Measurements from ENCODE around the gene EXOC6. TPM values are rescaled to one million over a fixed set of nuclear protein-coding genes. Genes with fewer than 3 reads are reported as not detected.

The EXOC6 gene
- total RNA-seq, 1 donor from 2014 or later = 17.2 TPM

GRCh38 chr10:92961638-92962037, 113.3 kb downstream of the EXOC6 start:
- Histone ChIP-seq H3K27me3 (ENCODE audit: low read depth) (no peaks in the 10 kb centered on the region), H3K36me3 (no peaks in the 10 kb centered on the region), H3K4me3 (no peak overlapping the region), H3K27ac (replicated peaks) (no peak overlapping the region), H3K4me1 (peaks cover 4% of the 10 kb centered on the region), H3K9me3 (replicated peaks) (no peaks in the 10 kb centered on the region)
- no peak for DNase-seq
- intact Hi-C loops (cut with micrococcal nuclease) = no loop called here
- no peak for TF ChIP-seq CTCF (IDR thresholded peaks at IDR 0.05; ENCODE audit: borderline replicate concordance)

GRCh38 chr10:92965314-92965713, 117.0 kb downstream of the EXOC6 start:
- no peak for DNase-seq
- Histone ChIP-seq H3K27ac (replicated peaks) (no peak overlapping the region), H3K4me3 (no peak overlapping the region), H3K9me3 (replicated peaks) (no peaks in the 10 kb centered on the region), H3K4me1 (no peaks in the 10 kb centered on the region), H3K27me3 (ENCODE audit: low read depth) (no peaks in the 10 kb centered on the region), H3K36me3 (no peaks in the 10 kb centered on the region)
- intact Hi-C loops (cut with micrococcal nuclease) = no loop called here
- peak; percentile 73 for TF ChIP-seq CTCF (IDR thresholded peaks at IDR 0.05; ENCODE audit: borderline replicate concordance)

- H3K36me3 ChIP-seq = no peaks in the 10 kb centered on the region
- intact Hi-C loops (cut with micrococcal nuclease) = no loop called here
- H3K4me3 ChIP-seq = no peak overlapping the region
- no peak overlapping the region for H3K27ac ChIP-seq (replicated peaks)
- peaks cover 5% of the 10 kb centered on the region for H3K9me3 ChIP-seq (replicated peaks)
- H3K4me1 ChIP-seq = no peaks in the 10 kb centered on the region
- DNase-seq = no peak
- no peaks in the 10 kb centered on the region for H3K27me3 ChIP-seq (ENCODE audit: low read depth)
- TF ChIP-seq CTCF (IDR thresholded peaks at IDR 0.05; ENCODE audit: borderline replicate concordance) = no peak
These were observed 119.3 kb downstream of the EXOC6 start for GRCh38 chr10:92967641-92968040.

GRCh38 chr10:92969151-92969550, 120.8 kb downstream of the EXOC6 start:
- intact Hi-C loops (cut with micrococcal nuclease) = no loop called here
- Histone ChIP-seq H3K4me1 (no peaks in the 10 kb centered on the region), H3K4me3 (no peak overlapping the region), H3K27me3 (ENCODE audit: low read depth) (no peaks in the 10 kb centered on the region), H3K36me3 (peaks cover 4% of the 10 kb centered on the region), H3K27ac (replicated peaks) (no peak overlapping the region), H3K9me3 (replicated peaks) (peaks cover 9% of the 10 kb centered on the region)
- no peak for TF ChIP-seq CTCF (IDR thresholded peaks at IDR 0.05; ENCODE audit: borderline replicate concordance)
- DNase-seq = no peak

- Histone ChIP-seq H3K27ac (replicated peaks) (no peak overlapping the region), H3K9me3 (replicated peaks) (peaks cover 9% of the 10 kb centered on the region), H3K4me1 (no peaks in the 10 kb centered on the region), H3K36me3 (peaks cover 4% of the 10 kb centered on the region), H3K4me3 (no peak overlapping the region), H3K27me3 (ENCODE audit: low read depth) (no peaks in the 10 kb centered on the region)
- TF ChIP-seq CTCF (IDR thresholded peaks at IDR 0.05; ENCODE audit: borderline replicate concordance) = no peak
- DNase-seq = no peak
- intact Hi-C loops (cut with micrococcal nuclease) = no loop called here
These were observed 122.2 kb downstream of the EXOC6 start for GRCh38 chr10:92970301-92971070.

All from left ventricle myocardium inferior (tissue), 1 donor.